ENCODE data around the gene ZNF217. TPM values are rescaled to one million over a fixed set of nuclear protein-coding genes. Genes with fewer than 3 reads are reported as not detected.
"Not testable (repeated sequence)": the region's sequence is repeated elsewhere in the genome, so short reads cannot be mapped to it uniquely, and the experiment has no call there.

Gene ZNF217
- total RNA-seq, 1 donor from 2014 or later = 39.5 TPM

GRCh38 chr20:53586640-53587039 is 7.0 kb downstream of the ZNF217 start:
- no peaks in the 10 kb centered on the region for H3K9me3 Mint-ChIP-seq
- peak in 1 of 2 experiments; percentile 9 for DNase-seq (ENCODE audit: low spot score in 2 of 2, unreplicated experiment in 2 of 2)
- peak overlapping the region; percentile 79 for H3K27ac Mint-ChIP-seq
- H3K4me3 Mint-ChIP-seq = no peak overlapping the region
- H3K4me1 Mint-ChIP-seq = peaks cover 66% of the 10 kb centered on the region
- peaks cover 9% of the 10 kb centered on the region for H3K36me3 Mint-ChIP-seq
- TF ChIP-seq, protein P1, sequence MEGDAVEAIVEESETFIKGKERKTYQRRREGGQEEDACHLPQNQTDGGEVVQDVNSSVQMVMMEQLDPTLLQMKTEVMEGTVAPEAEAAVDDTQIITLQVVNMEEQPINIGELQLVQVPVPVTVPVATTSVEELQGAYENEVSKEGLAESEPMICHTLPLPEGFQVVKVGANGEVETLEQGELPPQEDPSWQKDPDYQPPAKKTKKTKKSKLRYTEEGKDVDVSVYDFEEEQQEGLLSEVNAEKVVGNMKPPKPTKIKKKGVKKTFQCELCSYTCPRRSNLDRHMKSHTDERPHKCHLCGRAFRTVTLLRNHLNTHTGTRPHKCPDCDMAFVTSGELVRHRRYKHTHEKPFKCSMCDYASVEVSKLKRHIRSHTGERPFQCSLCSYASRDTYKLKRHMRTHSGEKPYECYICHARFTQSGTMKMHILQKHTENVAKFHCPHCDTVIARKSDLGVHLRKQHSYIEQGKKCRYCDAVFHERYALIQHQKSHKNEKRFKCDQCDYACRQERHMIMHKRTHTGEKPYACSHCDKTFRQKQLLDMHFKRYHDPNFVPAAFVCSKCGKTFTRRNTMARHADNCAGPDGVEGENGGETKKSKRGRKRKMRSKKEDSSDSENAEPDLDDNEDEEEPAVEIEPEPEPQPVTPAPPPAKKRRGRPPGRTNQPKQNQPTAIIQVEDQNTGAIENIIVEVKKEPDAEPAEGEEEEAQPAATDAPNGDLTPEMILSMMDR (IDR thresholded peaks at IDR 0.05; ENCODE audit: unreplicated experiment) = no peak
- no peaks in the 10 kb centered on the region for H3K27me3 Mint-ChIP-seq (ENCODE audit: low read depth)

DNA sequence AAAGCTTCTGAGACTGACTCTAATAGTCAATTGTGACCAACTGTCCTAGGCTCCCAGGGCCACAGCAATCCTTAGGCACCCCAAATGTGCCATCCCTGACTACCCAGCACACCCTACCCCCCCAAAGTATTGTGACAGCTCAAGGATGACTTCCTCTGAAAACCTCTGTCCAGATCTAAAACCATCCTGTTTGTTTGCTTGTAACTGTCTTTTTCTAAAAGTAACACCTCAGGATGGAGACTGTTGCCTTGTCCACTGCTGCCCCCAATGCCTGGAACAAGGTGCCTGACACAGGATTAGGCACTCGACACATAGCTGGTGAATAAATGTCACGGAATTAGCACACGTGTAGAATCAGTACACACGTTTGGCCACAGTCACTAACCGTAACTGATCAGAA is 7.7 kb downstream of the ZNF217 start:
- peaks cover 59% of the 10 kb centered on the region for H3K4me1 Mint-ChIP-seq
- not testable (repeated sequence) for H3K9me3 Mint-ChIP-seq; H3K27me3 Mint-ChIP-seq (ENCODE audit: low read depth); H3K36me3 Mint-ChIP-seq; H3K4me3 Mint-ChIP-seq
- DNase-seq (ENCODE audit: low spot score in 2 of 2, unreplicated experiment in 2 of 2) = peak in 1 of 2 experiments; percentile 14
- peak overlapping the region; percentile 79 for H3K27ac Mint-ChIP-seq

DNA sequence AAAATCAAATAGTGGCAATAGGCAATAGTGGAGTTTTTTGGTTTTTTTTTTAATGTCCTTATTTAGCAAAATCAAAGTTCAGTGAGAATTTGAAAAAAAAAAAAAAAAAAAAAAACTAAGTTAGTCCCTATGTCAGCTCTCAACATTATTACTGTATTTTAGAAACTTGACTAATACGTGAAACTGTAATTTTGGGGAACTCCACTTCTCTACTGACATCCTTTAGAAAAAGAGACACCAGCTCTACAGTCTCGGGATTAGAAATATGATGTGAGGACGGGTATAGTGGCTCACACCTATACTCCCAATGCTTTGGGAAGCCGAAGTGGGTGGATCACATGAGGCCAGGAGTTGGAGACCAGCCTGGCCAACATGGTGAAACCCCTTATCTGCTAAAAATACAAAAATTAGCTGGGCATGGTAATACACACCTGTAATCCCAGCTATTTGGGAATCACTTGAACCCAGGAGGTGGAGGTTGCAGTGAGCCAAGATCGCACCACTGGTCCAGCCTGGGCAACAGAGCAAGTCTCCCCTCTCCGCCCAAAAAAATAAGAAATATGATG is 8.6 kb downstream of the ZNF217 start:
- not testable (repeated sequence) for H3K27me3 Mint-ChIP-seq (ENCODE audit: low read depth); H3K9me3 Mint-ChIP-seq; H3K4me3 Mint-ChIP-seq; H3K27ac Mint-ChIP-seq; DNase-seq (ENCODE audit: low spot score in 2 of 2, unreplicated experiment in 2 of 2)
- Mint-ChIP-seq H3K4me1 (peaks cover 57% of the 10 kb centered on the region), H3K36me3 (peaks cover 15% of the 10 kb centered on the region)

- Mint-ChIP-seq H3K4me1 (peaks cover 57% of the 10 kb centered on the region), H3K36me3 (peaks cover 15% of the 10 kb centered on the region)
- not testable (repeated sequence) for H3K27me3 Mint-ChIP-seq (ENCODE audit: low read depth); H3K9me3 Mint-ChIP-seq; DNase-seq (ENCODE audit: low spot score in 2 of 2, unreplicated experiment in 2 of 2); H3K4me3 Mint-ChIP-seq; H3K27ac Mint-ChIP-seq
Measured at GRCh38 chr20:53584550-53584913, 9.1 kb downstream of the ZNF217 start.

DNA sequence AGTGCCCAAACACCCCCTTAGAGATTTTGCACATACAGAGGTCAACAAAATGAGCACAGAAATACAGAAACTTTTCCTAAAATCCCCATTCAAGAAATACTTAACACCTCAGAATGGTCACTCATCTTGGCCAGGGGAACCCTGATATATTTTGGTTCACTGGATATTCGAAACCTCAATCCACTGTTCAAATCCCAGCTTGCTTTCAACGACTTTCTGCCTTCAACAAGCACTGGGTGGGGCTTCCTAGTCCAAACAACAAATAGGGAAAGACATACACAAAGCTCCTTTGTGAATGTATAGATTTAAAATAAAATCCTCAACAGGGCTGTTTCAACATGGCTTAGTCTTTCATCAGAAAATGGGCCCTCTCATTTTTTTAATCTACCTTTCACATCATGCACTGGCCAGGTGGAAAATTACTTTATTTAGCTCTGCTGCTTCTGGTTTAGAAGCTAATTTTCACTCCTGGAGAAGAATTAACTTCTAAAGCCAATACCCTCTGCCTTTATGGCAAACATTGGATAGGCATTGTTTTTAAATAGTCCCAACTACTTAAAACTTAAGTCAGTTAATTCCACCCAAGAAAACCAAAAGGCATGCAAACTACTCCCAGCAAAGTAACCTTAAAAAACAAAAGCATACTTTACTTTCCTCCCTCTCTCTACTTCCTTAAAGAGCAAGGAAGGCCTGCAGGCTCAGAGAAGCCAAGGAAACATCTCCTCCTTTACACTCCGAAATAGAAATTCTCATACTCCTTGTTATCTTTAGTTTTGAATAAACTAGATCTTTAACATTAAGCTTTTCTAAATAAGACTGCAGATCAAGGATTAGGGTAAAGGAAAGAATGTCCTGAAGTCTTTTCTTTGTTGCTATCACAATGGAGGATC is 9.7 kb downstream of the ZNF217 start:
- H3K9me3 Mint-ChIP-seq; H3K4me3 Mint-ChIP-seq; H3K27me3 Mint-ChIP-seq (ENCODE audit: low read depth): not testable (repeated sequence)
- Mint-ChIP-seq H3K4me1 (peaks cover 57% of the 10 kb centered on the region), H3K27ac (peak overlapping the region; percentile 53), H3K36me3 (peaks cover 15% of the 10 kb centered on the region)
- DNase-seq (ENCODE audit: low spot score in 2 of 2, unreplicated experiment in 2 of 2) = peak in 1 of 2 experiments; percentile 16

- DNase-seq (ENCODE audit: low spot score in 2 of 2, unreplicated experiment in 2 of 2) = peak in 1 of 2 experiments; percentile 11
- Mint-ChIP-seq H3K4me3 (no peak overlapping the region), H3K36me3 (peaks cover 15% of the 10 kb centered on the region), H3K9me3 (no peaks in the 10 kb centered on the region), H3K4me1 (peaks cover 58% of the 10 kb centered on the region), H3K27me3 (ENCODE audit: low read depth) (no peaks in the 10 kb centered on the region), H3K27ac (peak overlapping the region; percentile 15)
- TF ChIP-seq, protein P1 (IDR thresholded peaks at IDR 0.05; ENCODE audit: unreplicated experiment) = no peak
Measured at GRCh38 chr20:53582574-53583351, 10.9 kb downstream of the ZNF217 start.

- DNase-seq (ENCODE audit: low spot score in 2 of 2, unreplicated experiment in 2 of 2) = no peak
- TF ChIP-seq, protein P1 (IDR thresholded peaks at IDR 0.05; ENCODE audit: unreplicated experiment) = no peak
- peaks cover 56% of the 10 kb centered on the region for H3K4me1 Mint-ChIP-seq
- no peaks in the 10 kb centered on the region for H3K9me3 Mint-ChIP-seq
- H3K27ac Mint-ChIP-seq = no peak overlapping the region
- H3K36me3 Mint-ChIP-seq = peaks cover 18% of the 10 kb centered on the region
- H3K27me3 Mint-ChIP-seq (ENCODE audit: low read depth) = no peaks in the 10 kb centered on the region
- no peak overlapping the region for H3K4me3 Mint-ChIP-seq
Measured at GRCh38 chr20:53582251-53582570, 11.4 kb downstream of the ZNF217 start.
